ENCODE measurements around the gene PHLDA3. TPM values are rescaled to one million over a fixed set of nuclear protein-coding genes. Genes with fewer than 3 reads are reported as not detected.
A peak's percentile ranks its signal among the peaks of the same experiment; 100 is the strongest.

Gene PHLDA3
- total and polyA plus RNA-seq, 2 of the 13 experiments (the other 11 are each of a cell fraction or from before 2014, with no cell fraction given): 16.7 to 33.6 TPM

DNA sequence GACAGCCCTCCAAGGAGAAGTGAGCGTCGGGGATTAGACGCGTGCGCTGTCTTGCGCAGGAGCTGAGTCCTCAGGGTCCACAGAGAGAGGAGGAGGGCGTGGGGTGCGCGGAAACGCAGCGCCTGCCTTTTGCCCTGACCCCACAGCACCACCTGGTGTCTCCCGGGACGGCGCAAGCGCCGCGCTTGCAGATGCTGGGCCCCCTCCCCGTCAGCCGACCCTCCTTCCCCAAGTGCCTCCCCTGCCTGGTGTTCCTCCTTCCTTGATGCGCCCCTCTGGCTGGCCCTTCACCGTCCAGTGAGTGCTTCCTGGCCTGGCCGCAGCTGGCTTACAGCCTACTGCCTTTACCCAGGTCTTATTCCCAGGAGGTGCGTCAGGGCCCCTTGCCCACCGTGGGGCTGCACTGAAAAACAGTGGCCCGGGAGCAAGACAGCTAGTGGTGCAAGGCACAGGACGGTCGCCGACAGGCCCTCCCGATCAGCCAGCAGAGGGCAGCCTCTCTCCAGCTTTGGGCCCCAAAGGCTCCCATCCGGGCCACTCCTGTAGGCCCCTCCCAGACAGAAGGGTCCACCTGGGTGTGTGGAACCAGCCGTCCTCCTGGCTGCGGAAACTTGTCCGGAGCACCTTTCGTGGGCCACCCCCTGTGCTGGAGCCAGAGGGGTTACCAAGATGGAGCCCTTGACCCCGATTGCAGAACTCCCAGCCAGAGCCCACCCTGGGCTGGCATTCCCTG is 12.9 kb upstream of the PHLDA3 start (continued):
- TF ChIP-seq, protein P1, sequence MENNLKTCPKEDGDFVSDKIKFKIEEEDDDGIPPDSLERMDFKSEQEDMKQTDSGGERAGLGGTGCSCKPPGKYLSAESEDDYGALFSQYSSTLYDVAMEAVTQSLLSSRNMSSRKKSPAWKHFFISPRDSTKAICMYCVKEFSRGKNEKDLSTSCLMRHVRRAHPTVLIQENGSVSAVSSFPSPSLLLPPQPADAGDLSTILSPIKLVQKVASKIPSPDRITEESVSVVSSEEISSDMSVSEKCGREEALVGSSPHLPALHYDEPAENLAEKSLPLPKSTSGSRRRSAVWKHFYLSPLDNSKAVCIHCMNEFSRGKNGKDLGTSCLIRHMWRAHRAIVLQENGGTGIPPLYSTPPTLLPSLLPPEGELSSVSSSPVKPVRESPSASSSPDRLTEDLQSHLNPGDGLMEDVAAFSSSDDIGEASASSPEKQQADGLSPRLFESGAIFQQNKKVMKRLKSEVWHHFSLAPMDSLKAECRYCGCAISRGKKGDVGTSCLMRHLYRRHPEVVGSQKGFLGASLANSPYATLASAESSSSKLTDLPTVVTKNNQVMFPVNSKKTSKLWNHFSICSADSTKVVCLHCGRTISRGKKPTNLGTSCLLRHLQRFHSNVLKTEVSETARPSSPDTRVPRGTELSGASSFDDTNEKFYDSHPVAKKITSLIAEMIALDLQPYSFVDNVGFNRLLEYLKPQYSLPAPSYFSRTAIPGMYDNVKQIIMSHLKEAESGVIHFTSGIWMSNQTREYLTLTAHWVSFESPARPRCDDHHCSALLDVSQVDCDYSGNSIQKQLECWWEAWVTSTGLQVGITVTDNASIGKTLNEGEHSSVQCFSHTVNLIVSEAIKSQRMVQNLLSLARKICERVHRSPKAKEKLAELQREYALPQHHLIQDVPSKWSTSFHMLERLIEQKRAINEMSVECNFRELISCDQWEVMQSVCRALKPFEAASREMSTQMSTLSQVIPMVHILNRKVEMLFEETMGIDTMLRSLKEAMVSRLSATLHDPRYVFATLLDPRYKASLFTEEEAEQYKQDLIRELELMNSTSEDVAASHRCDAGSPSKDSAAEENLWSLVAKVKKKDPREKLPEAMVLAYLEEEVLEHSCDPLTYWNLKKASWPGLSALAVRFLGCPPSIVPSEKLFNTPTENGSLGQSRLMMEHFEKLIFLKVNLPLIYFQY (CRISPR knock-in tag; IDR thresholded peaks at IDR 0.05; ENCODE audit: borderline replicate concordance): 0 out of 2 replicates have a peak, but pooled peaks have one; percentile 40
- TF ChIP-seq BCL6 (CRISPR knock-in tag; IDR thresholded peaks at IDR 0.05) (no peak), SIN3B (IDR thresholded peaks at IDR 0.05; ENCODE audit: low read length) (no peak), TOPORS (CRISPR knock-in tag; IDR thresholded peaks at IDR 0.05) (no peak), ZBTB1 (CRISPR knock-in tag; IDR thresholded peaks at IDR 0.05; ENCODE audit: borderline replicate concordance) (no peak), MXI1 (IDR thresholded peaks at IDR 0.05; ENCODE audit: borderline replicate concordance, low read depth, low read length) (no peak), ZFYVE20 (CRISPR knock-in tag; IDR thresholded peaks at IDR 0.05; ENCODE audit: borderline replicate concordance, low read depth) (no peak), HDAC1 (CRISPR knock-in tag; IDR thresholded peaks at IDR 0.05) (no peak), DNMT3B (CRISPR knock-in tag; conservative IDR thresholded peaks at IDR 0.05) (0 out of 2 replicates have a peak, but pooled peaks have one; percentile 22), PHF5A (CRISPR knock-in tag; IDR thresholded peaks at IDR 0.05; ENCODE audit: low read depth, unreplicated experiment) (no peak), RFX3 (CRISPR knock-in tag; IDR thresholded peaks at IDR 0.05) (no peak), ZC3H4 (CRISPR knock-in tag; IDR thresholded peaks at IDR 0.05; ENCODE audit: borderline replicate concordance) (no peak), TEAD2 (CRISPR knock-in tag; IDR thresholded peaks at IDR 0.05) (no peak), CC2D1A (CRISPR knock-in tag; IDR thresholded peaks at IDR 0.05) (no peak), ZNF260 (CRISPR knock-in tag; IDR thresholded peaks at IDR 0.05; ENCODE audit: borderline replicate concordance, low read depth) (no peak), SNAI1 (CRISPR knock-in tag; IDR thresholded peaks at IDR 0.05; ENCODE audit: borderline replicate concordance) (no peak), ZNF567 (CRISPR knock-in tag; IDR thresholded peaks at IDR 0.05; ENCODE audit: borderline replicate concordance) (no peak), RBM22 (optimal IDR thresholded peaks at IDR 0.05; ENCODE audit: low read length) (no peak)
- TF ChIP-seq, protein P2, sequence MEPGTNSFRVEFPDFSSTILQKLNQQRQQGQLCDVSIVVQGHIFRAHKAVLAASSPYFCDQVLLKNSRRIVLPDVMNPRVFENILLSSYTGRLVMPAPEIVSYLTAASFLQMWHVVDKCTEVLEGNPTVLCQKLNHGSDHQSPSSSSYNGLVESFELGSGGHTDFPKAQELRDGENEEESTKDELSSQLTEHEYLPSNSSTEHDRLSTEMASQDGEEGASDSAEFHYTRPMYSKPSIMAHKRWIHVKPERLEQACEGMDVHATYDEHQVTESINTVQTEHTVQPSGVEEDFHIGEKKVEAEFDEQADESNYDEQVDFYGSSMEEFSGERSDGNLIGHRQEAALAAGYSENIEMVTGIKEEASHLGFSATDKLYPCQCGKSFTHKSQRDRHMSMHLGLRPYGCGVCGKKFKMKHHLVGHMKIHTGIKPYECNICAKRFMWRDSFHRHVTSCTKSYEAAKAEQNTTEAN (CRISPR knock-in tag; conservative IDR thresholded peaks at IDR 0.05): no peak
- TF ChIP-seq, protein P3, sequence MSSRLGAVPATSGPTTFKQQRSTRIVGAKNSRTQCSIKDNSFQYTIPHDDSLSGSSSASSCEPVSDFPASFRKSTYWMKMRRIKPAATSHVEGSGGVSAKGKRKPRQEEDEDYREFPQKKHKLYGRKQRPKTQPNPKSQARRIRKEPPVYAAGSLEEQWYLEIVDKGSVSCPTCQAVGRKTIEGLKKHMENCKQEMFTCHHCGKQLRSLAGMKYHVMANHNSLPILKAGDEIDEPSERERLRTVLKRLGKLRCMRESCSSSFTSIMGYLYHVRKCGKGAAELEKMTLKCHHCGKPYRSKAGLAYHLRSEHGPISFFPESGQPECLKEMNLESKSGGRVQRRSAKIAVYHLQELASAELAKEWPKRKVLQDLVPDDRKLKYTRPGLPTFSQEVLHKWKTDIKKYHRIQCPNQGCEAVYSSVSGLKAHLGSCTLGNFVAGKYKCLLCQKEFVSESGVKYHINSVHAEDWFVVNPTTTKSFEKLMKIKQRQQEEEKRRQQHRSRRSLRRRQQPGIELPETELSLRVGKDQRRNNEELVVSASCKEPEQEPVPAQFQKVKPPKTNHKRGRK (CRISPR knock-in tag; IDR thresholded peaks at IDR 0.05): no peak
- TF ChIP-seq, protein P4, sequence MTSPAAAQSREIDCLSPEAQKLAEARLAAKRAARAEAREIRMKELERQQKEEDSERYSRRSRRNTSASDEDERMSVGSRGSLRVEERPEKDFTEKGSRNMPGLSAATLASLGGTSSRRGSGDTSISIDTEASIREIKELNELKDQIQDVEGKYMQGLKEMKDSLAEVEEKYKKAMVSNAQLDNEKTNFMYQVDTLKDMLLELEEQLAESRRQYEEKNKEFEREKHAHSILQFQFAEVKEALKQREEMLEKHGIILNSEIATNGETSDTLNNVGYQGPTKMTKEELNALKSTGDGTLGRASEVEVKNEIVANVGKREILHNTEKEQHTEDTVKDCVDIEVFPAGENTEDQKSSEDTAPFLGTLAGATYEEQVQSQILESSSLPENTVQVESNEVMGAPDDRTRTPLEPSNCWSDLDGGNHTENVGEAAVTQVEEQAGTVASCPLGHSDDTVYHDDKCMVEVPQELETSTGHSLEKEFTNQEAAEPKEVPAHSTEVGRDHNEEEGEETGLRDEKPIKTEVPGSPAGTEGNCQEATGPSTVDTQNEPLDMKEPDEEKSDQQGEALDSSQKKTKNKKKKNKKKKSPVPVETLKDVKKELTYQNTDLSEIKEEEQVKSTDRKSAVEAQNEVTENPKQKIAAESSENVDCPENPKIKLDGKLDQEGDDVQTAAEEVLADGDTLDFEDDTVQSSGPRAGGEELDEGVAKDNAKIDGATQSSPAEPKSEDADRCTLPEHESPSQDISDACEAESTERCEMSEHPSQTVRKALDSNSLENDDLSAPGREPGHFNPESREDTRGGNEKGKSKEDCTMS (CRISPR knock-in tag; conservative IDR thresholded peaks at IDR 0.05): no peak
